ENCODE results near the gene MGRN1.

MGRN1 gene

GRCh38 chr16:4734063-4734729 lies 109.6 kb downstream of the MGRN1 start, which contains the start of the genes ANKS3 and DNAAF8 (continued):
- TF ChIP-seq ZNF518A (tag by site-specific recombination; conservative IDR thresholded peaks at IDR 0.05; ENCODE audit: low read depth) (peak; percentile 80), ZFP3 (tag by site-specific recombination; IDR thresholded peaks at IDR 0.05; ENCODE audit: low read depth) (no peak), ZNF529 (tag by site-specific recombination; IDR thresholded peaks at IDR 0.05; ENCODE audit: insufficient replicate concordance) (no peak), ZNF223 (tag by site-specific recombination; IDR thresholded peaks at IDR 0.05) (no peak), BCL11A (tag by site-specific recombination; IDR thresholded peaks at IDR 0.05; ENCODE audit: low read depth) (no peak), ZNF707 (tag by site-specific recombination; IDR thresholded peaks at IDR 0.05) (no peak), ZNF26 (tag by site-specific recombination; IDR thresholded peaks at IDR 0.05) (no peak), ZSCAN18 (tag by site-specific recombination; IDR thresholded peaks at IDR 0.05) (no peak), ZNF174 (tag by site-specific recombination; IDR thresholded peaks at IDR 0.05) (no peak), ZNF473 (tag by site-specific recombination; IDR thresholded peaks at IDR 0.05) (no peak), ZBTB49 (tag by site-specific recombination; IDR thresholded peaks at IDR 0.05; ENCODE audit: low read depth) (no peak), REPIN1 (tag by site-specific recombination; IDR thresholded peaks at IDR 0.05; ENCODE audit: low read depth) (no peak), ZNF548 (tag by site-specific recombination; IDR thresholded peaks at IDR 0.05) (no peak), ZNF416 (tag by site-specific recombination; IDR thresholded peaks at IDR 0.05) (no peak), ZNF645 (tag by site-specific recombination; IDR thresholded peaks at IDR 0.05) (no peak), ZNF280D (tag by site-specific recombination; IDR thresholded peaks at IDR 0.05) (no peak), GFI1B (tag by site-specific recombination; IDR thresholded peaks at IDR 0.05) (no peak), ZSCAN23 (tag by site-specific recombination; IDR thresholded peaks at IDR 0.05) (no peak), PRDM1 (tag by site-specific recombination; IDR thresholded peaks at IDR 0.05) (no peak), CTCF (tag by site-specific recombination; IDR thresholded peaks at IDR 0.05) (no peak), KLF16 (tag by site-specific recombination; IDR thresholded peaks at IDR 0.05) (peak; percentile 61), ZNF626 (tag by site-specific recombination; IDR thresholded peaks at IDR 0.05) (no peak), KLF1 (tag by site-specific recombination; IDR thresholded peaks at IDR 0.05) (peak; percentile 85)
